ENCODE results near the gene ANXA11. TPM values are rescaled to one million over a fixed set of nuclear protein-coding genes. Genes with fewer than 3 reads are reported as not detected.

ANXA11 gene
- total and polyA plus RNA-seq, 2 experiments from 2014 or later, result 42.3 to 70.0 TPM

DNA sequence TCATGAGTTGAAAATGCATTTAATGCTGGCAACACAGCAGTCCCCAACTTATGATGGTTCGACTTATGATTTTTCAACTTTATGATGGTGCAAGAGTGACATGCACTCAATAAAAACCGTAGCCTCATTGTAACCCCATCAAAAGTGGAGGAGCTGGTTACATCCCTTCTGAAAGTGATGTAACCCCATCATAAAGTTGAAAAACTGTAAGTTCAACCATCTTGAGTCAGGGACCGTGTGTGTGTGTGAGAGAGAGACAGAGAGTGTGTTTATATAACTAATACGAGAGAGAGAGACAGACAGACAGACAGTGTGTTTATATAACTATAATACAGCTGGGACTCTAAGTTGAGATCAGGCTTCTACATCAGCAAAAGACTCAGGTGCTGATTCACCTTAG, 21.0 kb downstream of the ANXA11 start:
- DNase-seq (ENCODE audit: low spot score) (no peak), ATAC-seq (no peak)
- H3K4me1 ChIP-seq (ENCODE audit: insufficient read depth), result no peaks in the 10 kb centered on the region; the same call in 1 of the 2 replicates
- peaks cover 37% of the 10 kb centered on the region for H3K79me2 ChIP-seq (replicated peaks; ENCODE audit: insufficient read depth)
- TF ChIP-seq JUNB (IDR thresholded peaks at IDR 0.05; ENCODE audit: unreplicated experiment) (no peak), CREB1 (CRISPR knock-in tag; IDR thresholded peaks at IDR 0.05; ENCODE audit: low read depth) (no peak), EZH2phosphoT487 (IDR thresholded peaks at IDR 0.05; ENCODE audit: unreplicated experiment) (no peak), CTCF (conservative IDR thresholded peaks at IDR 0.05; ENCODE audit: low read depth in 2 of 2) (no peak), EZH2 (IDR thresholded peaks at IDR 0.05; ENCODE audit: low read depth, unreplicated experiment) (no peak), ZNF331 (CRISPR knock-in tag; IDR thresholded peaks at IDR 0.05; ENCODE audit: low read depth) (no peak), NANOG (IDR thresholded peaks at IDR 0.05; ENCODE audit: borderline replicate concordance) (no peak), POLR2AphosphoS5 (IDR thresholded peaks at IDR 0.05; ENCODE audit: low read depth) (no peak), ZNF114 (CRISPR knock-in tag; IDR thresholded peaks at IDR 0.05) (no peak), STAT1 (IDR thresholded peaks at IDR 0.05; ENCODE audit: unreplicated experiment) (no peak)
- TF ChIP-seq, protein P1, sequence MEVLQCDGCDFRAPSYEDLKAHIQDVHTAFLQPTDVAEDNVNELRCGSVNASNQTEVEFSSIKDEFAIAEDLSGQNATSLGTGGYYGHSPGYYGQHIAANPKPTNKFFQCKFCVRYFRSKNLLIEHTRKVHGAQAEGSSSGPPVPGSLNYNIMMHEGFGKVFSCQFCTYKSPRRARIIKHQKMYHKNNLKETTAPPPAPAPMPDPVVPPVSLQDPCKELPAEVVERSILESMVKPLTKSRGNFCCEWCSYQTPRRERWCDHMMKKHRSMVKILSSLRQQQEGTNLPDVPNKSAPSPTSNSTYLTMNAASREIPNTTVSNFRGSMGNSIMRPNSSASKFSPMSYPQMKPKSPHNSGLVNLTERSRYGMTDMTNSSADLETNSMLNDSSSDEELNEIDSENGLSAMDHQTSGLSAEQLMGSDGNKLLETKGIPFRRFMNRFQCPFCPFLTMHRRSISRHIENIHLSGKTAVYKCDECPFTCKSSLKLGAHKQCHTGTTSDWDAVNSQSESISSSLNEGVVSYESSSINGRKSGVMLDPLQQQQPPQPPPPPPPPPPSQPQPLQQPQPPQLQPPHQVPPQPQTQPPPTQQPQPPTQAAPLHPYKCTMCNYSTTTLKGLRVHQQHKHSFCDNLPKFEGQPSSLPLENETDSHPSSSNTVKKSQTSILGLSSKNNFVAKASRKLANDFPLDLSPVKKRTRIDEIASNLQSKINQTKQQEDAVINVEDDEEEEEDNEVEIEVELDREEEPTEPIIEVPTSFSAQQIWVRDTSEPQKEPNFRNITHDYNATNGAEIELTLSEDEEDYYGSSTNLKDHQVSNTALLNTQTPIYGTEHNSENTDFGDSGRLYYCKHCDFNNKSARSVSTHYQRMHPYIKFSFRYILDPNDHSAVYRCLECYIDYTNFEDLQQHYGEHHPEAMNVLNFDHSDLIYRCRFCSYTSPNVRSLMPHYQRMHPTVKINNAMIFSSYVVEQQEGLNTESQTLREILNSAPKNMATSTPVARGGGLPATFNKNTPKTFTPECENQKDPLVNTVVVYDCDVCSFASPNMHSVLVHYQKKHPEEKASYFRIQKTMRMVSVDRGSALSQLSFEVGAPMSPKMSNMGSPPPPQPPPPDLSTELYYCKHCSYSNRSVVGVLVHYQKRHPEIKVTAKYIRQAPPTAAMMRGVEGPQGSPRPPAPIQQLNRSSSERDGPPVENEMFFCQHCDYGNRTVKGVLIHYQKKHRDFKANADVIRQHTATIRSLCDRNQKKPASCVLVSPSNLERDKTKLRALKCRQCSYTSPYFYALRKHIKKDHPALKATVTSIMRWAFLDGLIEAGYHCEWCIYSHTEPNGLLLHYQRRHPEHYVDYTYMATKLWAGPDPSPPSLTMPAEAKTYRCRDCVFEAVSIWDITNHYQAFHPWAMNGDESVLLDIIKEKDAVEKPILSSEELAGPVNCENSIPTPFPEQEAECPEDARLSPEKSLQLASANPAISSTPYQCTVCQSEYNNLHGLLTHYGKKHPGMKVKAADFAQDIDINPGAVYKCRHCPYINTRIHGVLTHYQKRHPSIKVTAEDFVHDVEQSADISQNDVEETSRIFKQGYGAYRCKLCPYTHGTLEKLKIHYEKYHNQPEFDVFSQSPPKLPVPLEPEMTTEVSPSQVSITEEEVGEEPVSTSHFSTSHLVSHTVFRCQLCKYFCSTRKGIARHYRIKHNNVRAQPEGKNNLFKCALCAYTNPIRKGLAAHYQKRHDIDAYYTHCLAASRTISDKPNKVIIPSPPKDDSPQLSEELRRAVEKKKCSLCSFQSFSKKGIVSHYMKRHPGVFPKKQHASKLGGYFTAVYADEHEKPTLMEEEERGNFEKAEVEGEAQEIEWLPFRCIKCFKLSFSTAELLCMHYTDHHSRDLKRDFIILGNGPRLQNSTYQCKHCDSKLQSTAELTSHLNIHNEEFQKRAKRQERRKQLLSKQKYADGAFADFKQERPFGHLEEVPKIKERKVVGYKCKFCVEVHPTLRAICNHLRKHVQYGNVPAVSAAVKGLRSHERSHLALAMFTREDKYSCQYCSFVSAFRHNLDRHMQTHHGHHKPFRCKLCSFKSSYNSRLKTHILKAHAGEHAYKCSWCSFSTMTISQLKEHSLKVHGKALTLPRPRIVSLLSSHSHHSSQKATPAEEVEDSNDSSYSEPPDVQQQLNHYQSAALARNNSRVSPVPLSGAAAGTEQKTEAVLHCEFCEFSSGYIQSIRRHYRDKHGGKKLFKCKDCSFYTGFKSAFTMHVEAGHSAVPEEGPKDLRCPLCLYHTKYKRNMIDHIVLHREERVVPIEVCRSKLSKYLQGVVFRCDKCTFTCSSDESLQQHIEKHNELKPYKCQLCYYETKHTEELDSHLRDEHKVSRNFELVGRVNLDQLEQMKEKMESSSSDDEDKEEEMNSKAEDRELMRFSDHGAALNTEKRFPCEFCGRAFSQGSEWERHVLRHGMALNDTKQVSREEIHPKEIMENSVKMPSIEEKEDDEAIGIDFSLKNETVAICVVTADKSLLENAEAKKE (CRISPR knock-in tag; IDR thresholded peaks at IDR 0.05), result no peak
- TF ChIP-seq, protein P2, sequence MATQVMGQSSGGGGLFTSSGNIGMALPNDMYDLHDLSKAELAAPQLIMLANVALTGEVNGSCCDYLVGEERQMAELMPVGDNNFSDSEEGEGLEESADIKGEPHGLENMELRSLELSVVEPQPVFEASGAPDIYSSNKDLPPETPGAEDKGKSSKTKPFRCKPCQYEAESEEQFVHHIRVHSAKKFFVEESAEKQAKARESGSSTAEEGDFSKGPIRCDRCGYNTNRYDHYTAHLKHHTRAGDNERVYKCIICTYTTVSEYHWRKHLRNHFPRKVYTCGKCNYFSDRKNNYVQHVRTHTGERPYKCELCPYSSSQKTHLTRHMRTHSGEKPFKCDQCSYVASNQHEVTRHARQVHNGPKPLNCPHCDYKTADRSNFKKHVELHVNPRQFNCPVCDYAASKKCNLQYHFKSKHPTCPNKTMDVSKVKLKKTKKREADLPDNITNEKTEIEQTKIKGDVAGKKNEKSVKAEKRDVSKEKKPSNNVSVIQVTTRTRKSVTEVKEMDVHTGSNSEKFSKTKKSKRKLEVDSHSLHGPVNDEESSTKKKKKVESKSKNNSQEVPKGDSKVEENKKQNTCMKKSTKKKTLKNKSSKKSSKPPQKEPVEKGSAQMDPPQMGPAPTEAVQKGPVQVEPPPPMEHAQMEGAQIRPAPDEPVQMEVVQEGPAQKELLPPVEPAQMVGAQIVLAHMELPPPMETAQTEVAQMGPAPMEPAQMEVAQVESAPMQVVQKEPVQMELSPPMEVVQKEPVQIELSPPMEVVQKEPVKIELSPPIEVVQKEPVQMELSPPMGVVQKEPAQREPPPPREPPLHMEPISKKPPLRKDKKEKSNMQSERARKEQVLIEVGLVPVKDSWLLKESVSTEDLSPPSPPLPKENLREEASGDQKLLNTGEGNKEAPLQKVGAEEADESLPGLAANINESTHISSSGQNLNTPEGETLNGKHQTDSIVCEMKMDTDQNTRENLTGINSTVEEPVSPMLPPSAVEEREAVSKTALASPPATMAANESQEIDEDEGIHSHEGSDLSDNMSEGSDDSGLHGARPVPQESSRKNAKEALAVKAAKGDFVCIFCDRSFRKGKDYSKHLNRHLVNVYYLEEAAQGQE (IDR thresholded peaks at IDR 0.05; ENCODE audit: unreplicated experiment), result no peak
- TF ChIP-seq, protein P3, sequence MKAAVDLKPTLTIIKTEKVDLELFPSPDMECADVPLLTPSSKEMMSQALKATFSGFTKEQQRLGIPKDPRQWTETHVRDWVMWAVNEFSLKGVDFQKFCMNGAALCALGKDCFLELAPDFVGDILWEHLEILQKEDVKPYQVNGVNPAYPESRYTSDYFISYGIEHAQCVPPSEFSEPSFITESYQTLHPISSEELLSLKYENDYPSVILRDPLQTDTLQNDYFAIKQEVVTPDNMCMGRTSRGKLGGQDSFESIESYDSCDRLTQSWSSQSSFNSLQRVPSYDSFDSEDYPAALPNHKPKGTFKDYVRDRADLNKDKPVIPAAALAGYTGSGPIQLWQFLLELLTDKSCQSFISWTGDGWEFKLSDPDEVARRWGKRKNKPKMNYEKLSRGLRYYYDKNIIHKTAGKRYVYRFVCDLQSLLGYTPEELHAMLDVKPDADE (IDR thresholded peaks at IDR 0.05), result no peak
- no peak overlapping the region for H3K27ac ChIP-seq (ENCODE audit: low read depth)
- H3K9me2 ChIP-seq (ENCODE audit: insufficient read depth), result no peaks in the 10 kb centered on the region
- H3K4me3 Mint-ChIP-seq, result no peak overlapping the region
- H3K4me2 ChIP-seq, result no peak overlapping the region
- no peak overlapping the region for H2AFZ ChIP-seq
- peaks cover 19% of the 10 kb centered on the region for H3K4me1 Mint-ChIP-seq
- H3K9me3 Mint-ChIP-seq, result no peaks in the 10 kb centered on the region
- H4K20me1 ChIP-seq (replicated peaks; ENCODE audit: insufficient read depth), result peaks cover 21% of the 10 kb centered on the region
- H3K4me3 ChIP-seq, result no peak overlapping the region
- H3F3A ChIP-seq (replicated peaks; ENCODE audit: low read depth), result no peaks in the 10 kb centered on the region
- no peaks in the 10 kb centered on the region for H3K27me3 Mint-ChIP-seq (ENCODE audit: insufficient read depth, low read depth, poor library complexity)
- no peaks in the 10 kb centered on the region for H3K27me3 ChIP-seq (ENCODE audit: insufficient read depth)
- no peaks in the 10 kb centered on the region for H3K36me3 Mint-ChIP-seq (ENCODE audit: low read depth)
- H3K36me3 ChIP-seq (ENCODE audit: insufficient read depth), result no peaks in the 10 kb centered on the region
- no peak overlapping the region for H3K27ac Mint-ChIP-seq

Measured in GM23338 (cell line).